RWPE1 (cell line): Measurements from ENCODE around the gene CEBPB.

Experiments
- CTCF ChIA-PET: fragments of 350-600 bp; sonication (Branson Sonifier 250); formaldehyde crosslinking; extraction: SDS; loops from one replicate; lab custom pipeline; 2021; lab: Yijun Ruan, JAX
- POLR2A ChIA-PET: fragments of 400-600 bp; formaldehyde crosslinking; extraction: SDS; loops from one replicate; lab custom pipeline; 2020; ENCODE audit warnings: antibody characterized with exemption; ENCODE audit not compliant: low non-redundant PET; lab: Yijun Ruan, JAX
- DNase-seq: peaks from one replicate; pipeline ENCODE4 v3.0.0; 2012; ENCODE audit warnings: low spot score
- H3K27ac ChIP-seq: fragments of 450-650 bp; 2 replicates; pipeline ENCODE4 v1.5.1; 2017
- CTCF ChIP-seq: fragments of 450-650 bp; conservative IDR thresholded peaks from 2 replicates; pipeline ENCODE4 v1.5.1; 2017; ENCODE audit warnings: low read depth, mild to moderate bottlenecking

The CEBPB gene

GRCh38 chr20:50194422-50194830, 3.8 kb downstream of the CEBPB start:
- DNase-seq = no peak
- ChIA-PET CTCF (interaction anchor here (1.0 kb wide), 2 partner anchors 14 to 29 kb away, joined by 3 to 4 read pairs; no protein-coding TSS in a partner anchor), POLR2A (interaction anchor here (0.5 to 0.9 kb wide), 3 partner anchors 73 to 298 kb away, joined by 3 read pairs; no protein-coding TSS in a partner anchor)
- H3K27ac ChIP-seq = peak overlapping the region; percentile 95
- no peak for TF ChIP-seq CTCF

DNA sequence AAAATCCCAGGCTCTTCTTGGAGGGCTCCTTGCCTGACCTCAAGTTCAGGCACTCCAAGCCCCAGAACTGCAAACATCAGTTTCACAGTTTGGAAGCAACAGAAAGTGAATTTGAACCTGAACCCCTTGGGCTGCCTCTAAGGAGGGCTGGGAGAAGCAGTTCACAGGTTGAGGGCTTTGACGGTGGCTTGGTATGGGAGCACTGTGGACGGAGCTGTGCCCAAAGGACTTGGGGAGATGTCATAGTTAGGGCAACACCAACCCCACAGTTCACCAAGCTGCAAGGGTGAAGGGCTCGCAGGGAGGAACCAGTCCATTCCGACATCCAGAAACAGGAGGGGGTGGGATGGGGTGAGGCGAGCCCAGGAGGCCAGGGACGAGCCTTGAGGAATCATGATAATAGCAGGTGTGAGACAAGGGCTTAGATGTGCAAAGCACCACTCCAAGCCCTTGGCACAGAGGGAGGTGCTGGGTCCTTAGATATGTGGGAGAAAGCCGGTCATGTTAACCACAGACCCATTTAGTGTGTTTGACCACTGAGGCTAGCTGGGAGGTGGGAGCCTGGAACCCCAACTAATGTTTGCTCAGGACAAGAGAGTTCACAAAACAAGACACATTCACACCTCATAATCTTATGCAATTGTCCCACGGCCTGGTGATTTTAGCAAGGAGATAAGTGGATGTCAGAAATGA, 4.3 kb downstream of the CEBPB start:
- peak overlapping the region; percentile 95 for H3K27ac ChIP-seq
- no peak for TF ChIP-seq CTCF
- ChIA-PET POLR2A (interaction anchor here (0.5 to 0.7 kb wide), 3 partner anchors 31 to 368 kb away, joined by 3 read pairs; no protein-coding TSS in a partner anchor), CTCF (no interaction called here)
- DNase-seq = no peak

- CTCF ChIA-PET = no interaction called here
- no peak for TF ChIP-seq CTCF
- POLR2A ChIA-PET = interaction anchor here (0.7 kb wide), 2 partner anchors 30 to 367 kb away, joined by 3 read pairs; no protein-coding TSS in a partner anchor
- DNase-seq = no peak
- H3K27ac ChIP-seq = peak overlapping the region; percentile 95
These were observed 5.0 kb downstream of the CEBPB start for GRCh38 chr20:50195524-50196120.

- peak overlapping the region; percentile 95 for H3K27ac ChIP-seq
- CTCF ChIA-PET = interaction anchor here (0.7 kb wide), 1 partner anchor 228 kb away, joined by 6 read pairs; no protein-coding TSS in a partner anchor
- TF ChIP-seq CTCF = no peak
- DNase-seq = no peak
- POLR2A ChIA-PET = no interaction called here
These were observed 5.6 kb downstream of the CEBPB start for GRCh38 chr20:50196248-50196647.

DNA sequence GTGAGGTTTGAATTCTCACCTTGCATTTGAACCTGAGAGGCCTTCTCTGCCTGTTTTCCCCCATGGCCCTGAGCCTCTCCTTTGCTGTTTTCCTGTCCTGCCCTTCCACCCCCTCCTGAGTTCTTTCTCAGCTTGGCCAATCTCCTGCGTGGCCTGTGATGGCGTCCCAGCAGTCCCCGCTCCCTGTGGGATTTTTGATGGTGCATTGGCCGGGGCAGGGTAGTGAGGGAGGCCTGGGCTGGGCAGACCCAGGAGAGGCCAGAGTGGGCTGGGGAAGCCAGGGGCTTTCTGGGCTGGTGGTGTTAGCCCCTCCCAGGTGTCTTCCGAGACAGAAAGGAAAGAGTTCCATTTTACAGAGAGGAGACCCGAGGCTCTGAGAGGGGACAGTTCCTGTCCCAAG, 6.3 kb downstream of the CEBPB start:
- POLR2A ChIA-PET = no interaction called here
- no peak for DNase-seq
- H3K27ac ChIP-seq = peak overlapping the region; percentile 95

More for the DNA sequence above, 6.3 kb downstream of the CEBPB start:
- CTCF ChIA-PET = interaction anchor here (0.6 to 0.7 kb wide), 2 partner anchors 137 to 227 kb away, joined by 3 to 6 read pairs; no protein-coding TSS in a partner anchor
- no peak for TF ChIP-seq CTCF
